ENCODE measurements around the gene THSD7B.

The THSD7B gene

DNA sequence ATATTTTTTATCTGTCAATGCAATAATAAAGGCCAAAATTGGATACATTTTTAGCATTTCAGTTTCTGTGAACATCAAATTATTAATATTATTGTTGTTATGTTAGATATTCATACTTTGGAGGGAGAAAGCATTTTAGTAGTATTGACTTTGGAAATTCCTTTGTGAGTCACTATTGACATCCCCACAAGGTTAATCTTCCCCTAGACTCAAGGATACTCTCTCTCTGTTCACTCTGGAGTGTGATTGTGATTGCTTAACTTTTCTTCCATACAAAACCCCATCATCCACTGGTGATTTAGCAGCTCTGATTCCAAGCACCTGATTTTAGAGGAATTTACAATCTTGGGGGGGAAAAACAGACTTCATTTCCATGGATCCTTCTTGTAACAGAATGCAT lies 352.0 kb downstream of the THSD7B start:
- no peak overlapping the region for H3K27ac Mint-ChIP-seq
- ATAC-seq (replicated peaks) (no peak), DNase-seq (no peak)
- H3K4me3 Mint-ChIP-seq, result no peak overlapping the region
- peaks cover 3 to 7% of the 10 kb centered on the region in 2 donors for H3K9me3 Mint-ChIP-seq
- no peaks in the 10 kb centered on the region for H3K36me3 Mint-ChIP-seq (ENCODE audit: insufficient read depth)
- no peaks in the 10 kb centered on the region for H3K27me3 Mint-ChIP-seq
- H3K4me1 Mint-ChIP-seq (ENCODE audit: low read depth in 2 of 2), result no peaks in the 10 kb centered on the region

DNA sequence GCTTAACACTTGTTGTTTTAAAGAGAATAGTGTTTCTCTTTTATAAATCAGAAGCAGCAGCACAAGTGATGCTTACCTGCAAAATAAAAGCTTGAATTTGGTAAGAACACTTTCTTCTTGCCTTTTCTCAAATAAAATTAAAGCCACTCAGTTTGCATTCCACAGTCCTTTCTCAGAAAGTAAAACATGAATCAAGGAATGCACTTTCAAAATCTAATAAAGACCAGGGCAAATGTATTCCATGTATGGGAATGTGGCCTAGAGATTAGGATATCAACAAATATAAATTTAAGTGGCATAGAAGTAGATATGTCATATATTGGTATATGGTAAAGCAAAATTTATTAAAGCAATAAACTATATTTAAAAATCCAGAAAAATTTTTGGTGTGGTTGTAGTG lies 352.8 kb downstream of the THSD7B start:
- no peak for DNase-seq
- Mint-ChIP-seq H3K27me3 (no peaks in the 10 kb centered on the region), H3K4me1 (ENCODE audit: low read depth in 2 of 2) (no peaks in the 10 kb centered on the region), H3K27ac (no peak overlapping the region), H3K9me3 (peaks cover 3 to 7% of the 10 kb centered on the region in 2 donors), H3K36me3 (ENCODE audit: insufficient read depth) (no peaks in the 10 kb centered on the region), H3K4me3 (no peak overlapping the region)
- no peak for ATAC-seq (replicated peaks)

DNA sequence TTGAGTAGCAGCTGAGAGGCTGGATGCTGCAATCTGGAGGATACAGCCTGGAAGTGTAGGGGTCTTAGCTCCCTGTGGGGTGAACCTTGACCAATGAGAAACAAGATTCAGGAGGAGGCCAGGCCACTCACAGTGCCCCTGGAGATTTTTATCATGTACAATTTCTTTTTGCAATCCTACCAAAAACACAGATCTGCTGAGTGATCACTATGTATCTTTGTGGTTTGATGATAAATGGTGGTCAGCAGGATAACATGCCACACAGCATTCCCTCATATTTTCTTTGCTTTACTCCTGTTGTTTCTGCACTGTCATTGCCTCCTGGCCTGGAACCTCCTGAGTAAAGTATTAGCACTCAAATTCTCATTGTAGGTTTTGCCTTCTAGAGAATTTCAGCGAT lies 357.9 kb downstream of the THSD7B start:
- DNase-seq, result no peak
- no peaks in the 10 kb centered on the region for H3K27me3 Mint-ChIP-seq
- no peaks in the 10 kb centered on the region for H3K4me1 Mint-ChIP-seq (ENCODE audit: low read depth in 2 of 2)
- no peak overlapping the region for H3K27ac Mint-ChIP-seq
- ATAC-seq (replicated peaks), result no peak
- H3K36me3 Mint-ChIP-seq (ENCODE audit: insufficient read depth), result no peaks in the 10 kb centered on the region
- H3K4me3 Mint-ChIP-seq, result no peak overlapping the region
- H3K9me3 Mint-ChIP-seq, result peaks cover 7 to 8% of the 10 kb centered on the region in 2 donors

DNA sequence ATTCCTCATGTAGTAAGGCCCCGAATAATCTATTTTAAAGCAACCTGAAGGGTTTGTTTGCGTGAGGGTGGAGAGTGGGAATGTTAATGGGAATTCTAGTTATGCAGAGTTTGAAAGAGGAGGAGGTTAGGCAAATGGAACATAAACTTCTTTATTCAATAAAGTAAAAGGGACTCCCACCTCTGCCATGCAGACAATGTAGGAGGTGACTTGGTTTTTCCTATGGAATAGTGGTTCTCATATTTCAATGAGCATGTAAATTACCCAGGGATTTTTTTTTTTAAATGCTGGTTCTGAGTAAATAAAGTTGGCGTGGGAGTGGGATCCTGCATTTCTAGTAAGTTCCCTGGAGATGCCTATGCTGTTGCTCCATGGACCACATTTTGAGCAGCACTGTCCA lies 367.9 kb downstream of the THSD7B start:
- Mint-ChIP-seq H3K36me3 (ENCODE audit: insufficient read depth) (no peaks in the 10 kb centered on the region), H3K27ac (no peak overlapping the region), H3K27me3 (no peaks in the 10 kb centered on the region), H3K9me3 (peaks cover 5 to 15% of the 10 kb centered on the region in 2 donors), H3K4me3 (no peak overlapping the region), H3K4me1 (ENCODE audit: low read depth in 2 of 2) (no peaks in the 10 kb centered on the region)
- no peak for ATAC-seq (replicated peaks)
- DNase-seq, result no peak

DNA sequence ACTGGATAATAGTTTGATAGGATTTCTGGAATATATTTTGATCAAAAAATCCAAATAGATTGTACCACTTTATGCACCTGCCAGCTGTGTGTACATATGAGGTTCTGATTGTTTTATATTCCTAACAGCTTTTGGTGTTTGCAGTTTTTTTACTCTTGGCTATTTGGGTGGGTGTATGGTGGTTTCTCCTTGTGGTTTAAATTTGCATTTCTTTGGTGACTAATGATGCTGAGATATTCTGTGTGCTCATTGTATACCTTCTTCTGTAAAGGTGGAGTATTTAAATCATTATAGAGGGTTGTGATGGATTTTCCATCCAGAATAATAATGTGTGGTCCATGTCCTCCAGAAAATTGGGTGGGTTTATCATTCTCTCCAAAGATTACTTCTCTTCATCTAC lies 372.9 kb downstream of the THSD7B start:
- no peak for DNase-seq
- H3K4me3 Mint-ChIP-seq, result no peak overlapping the region
- ATAC-seq (replicated peaks), result no peak
- peaks cover 6 to 22% of the 10 kb centered on the region in 2 donors for H3K9me3 Mint-ChIP-seq
- no peaks in the 10 kb centered on the region for H3K4me1 Mint-ChIP-seq (ENCODE audit: low read depth in 2 of 2)
- H3K27ac Mint-ChIP-seq, result no peak overlapping the region
- no peaks in the 10 kb centered on the region for H3K36me3 Mint-ChIP-seq (ENCODE audit: insufficient read depth)
- no peaks in the 10 kb centered on the region for H3K27me3 Mint-ChIP-seq

DNA sequence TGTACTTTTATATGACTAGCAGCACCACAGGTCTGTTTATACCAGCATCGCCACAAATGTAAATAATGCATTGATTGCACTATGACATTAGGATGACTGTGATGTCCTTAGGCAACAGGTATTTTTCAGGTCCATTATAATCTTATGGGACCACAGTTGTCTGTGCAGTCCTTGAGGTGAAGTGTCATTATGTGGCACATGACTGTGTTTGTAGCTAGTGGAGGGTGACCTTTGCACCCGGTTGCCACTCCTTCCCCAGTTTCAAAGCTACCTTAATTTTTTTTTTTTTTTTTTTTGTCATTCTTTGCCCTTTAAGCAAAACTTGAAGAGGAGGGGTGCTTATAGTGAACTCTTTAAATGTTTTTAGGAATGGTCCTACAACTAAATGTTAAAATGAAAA lies 386.4 kb downstream of the THSD7B start:
- ATAC-seq (replicated peaks), result no peak
- Mint-ChIP-seq H3K9me3 (peaks cover 0 to 2% of the 10 kb centered on the region in 2 donors), H3K27ac (no peak overlapping the region), H3K36me3 (ENCODE audit: insufficient read depth) (no peaks in the 10 kb centered on the region), H3K4me1 (ENCODE audit: low read depth in 2 of 2) (no peaks in the 10 kb centered on the region), H3K4me3 (no peak overlapping the region), H3K27me3 (no peaks in the 10 kb centered on the region)
- DNase-seq, result no peak

DNA sequence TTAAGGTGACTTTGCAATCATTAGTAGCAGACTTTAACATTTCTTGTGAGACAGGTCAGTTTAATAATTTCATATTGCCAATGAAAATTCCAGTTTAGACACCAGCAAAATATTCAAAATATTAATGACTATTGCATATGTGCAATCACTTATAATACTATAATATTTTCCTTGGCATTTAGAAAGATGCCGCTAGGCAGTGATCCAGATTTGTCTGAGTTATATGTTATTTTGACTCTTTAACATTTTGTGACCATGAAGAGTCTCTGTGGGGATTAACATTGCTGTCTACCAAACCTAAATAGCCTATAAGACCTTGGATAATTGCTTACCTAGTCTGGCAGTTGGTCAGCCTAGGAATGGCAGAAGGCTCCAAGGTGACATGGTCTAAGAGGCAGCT lies 389.6 kb downstream of the THSD7B start:
- H3K4me1 Mint-ChIP-seq (ENCODE audit: low read depth in 2 of 2), result no peaks in the 10 kb centered on the region
- no peak overlapping the region for H3K27ac Mint-ChIP-seq
- DNase-seq (no peak), ATAC-seq (replicated peaks) (no peak)
- no peaks in the 10 kb centered on the region for H3K36me3 Mint-ChIP-seq (ENCODE audit: insufficient read depth)
- no peak overlapping the region for H3K4me3 Mint-ChIP-seq
- H3K27me3 Mint-ChIP-seq, result no peaks in the 10 kb centered on the region
- peaks cover 0 to 3% of the 10 kb centered on the region in 2 donors for H3K9me3 Mint-ChIP-seq

DNA sequence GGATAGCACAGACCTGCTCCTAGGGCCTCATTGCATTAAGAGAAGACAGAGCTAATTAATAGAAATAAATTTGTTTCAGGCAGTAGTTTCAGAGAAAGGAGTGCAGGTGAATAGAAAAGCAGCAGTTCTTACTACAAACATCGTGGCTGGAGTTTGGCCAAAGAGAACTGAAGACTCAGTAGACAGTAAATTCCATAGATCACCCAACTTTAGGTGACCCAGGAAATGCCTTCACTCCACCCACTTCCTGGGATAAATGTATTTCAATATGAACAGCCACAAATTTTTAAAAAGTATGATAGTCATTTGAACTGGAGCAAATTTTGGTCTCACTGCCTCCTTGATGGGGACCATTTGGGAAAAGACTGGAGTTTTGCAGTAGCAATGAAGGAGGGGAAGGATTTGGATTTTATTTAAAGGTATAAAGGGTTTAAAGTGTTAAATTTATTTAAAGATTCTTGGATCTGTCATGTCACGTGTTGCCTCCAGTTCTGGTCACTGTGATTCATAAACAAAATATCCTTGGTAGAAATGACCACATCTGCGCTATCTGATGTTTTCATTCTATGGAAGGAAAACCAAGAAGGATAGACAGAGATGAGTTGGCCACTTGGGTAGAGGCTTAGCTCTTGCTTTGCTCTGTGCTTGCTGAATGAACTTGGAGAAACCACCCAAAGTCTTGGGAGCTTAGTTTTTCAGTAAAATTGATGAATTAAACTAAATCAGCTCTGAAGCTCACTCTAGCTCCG lies 390.2 kb downstream of the THSD7B start:
- peaks cover 0 to 3% of the 10 kb centered on the region in 2 donors for H3K9me3 Mint-ChIP-seq
- H3K27ac Mint-ChIP-seq, result no peak overlapping the region
- no peak for ATAC-seq (replicated peaks)
- H3K4me1 Mint-ChIP-seq (ENCODE audit: low read depth in 2 of 2), result no peaks in the 10 kb centered on the region
- no peaks in the 10 kb centered on the region for H3K27me3 Mint-ChIP-seq
- no peak overlapping the region for H3K4me3 Mint-ChIP-seq
- DNase-seq, result no peak
- no peaks in the 10 kb centered on the region for H3K36me3 Mint-ChIP-seq (ENCODE audit: insufficient read depth)

DNA sequence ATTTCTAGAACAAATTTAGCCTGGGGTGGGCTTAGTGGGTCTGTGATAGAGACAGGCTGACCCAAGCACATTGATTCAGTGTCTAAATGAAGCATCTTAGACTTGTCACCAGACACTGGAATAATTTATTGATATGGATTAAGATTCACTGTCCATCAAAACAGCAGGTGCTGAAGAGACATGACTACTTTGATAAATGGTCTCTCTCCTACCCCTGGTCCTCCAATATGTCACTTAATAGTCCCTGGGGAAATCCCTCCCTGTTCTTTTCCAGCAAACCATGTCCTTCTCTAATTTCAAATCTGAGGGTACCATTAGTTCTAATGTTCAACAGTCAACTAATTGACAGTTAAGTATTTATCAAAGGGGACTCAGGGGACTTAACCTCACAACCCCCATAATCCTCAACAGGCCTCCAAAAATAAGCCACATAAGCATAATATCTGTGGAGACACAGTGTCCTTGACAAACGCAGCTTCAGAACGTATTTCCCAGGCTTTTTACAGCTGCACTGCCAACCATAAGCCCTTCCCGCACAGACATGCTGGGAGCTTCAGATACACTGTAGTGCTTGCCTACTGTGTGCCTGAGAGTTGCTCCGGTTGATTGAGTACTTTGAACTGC lies 391.0 kb downstream of the THSD7B start:
- Mint-ChIP-seq H3K9me3 (peaks cover 0 to 3% of the 10 kb centered on the region in 2 donors), H3K36me3 (ENCODE audit: insufficient read depth) (no peaks in the 10 kb centered on the region), H3K4me1 (ENCODE audit: low read depth in 2 of 2) (no peaks in the 10 kb centered on the region), H3K4me3 (no peak overlapping the region), H3K27me3 (no peaks in the 10 kb centered on the region), H3K27ac (no peak overlapping the region)
- ATAC-seq (replicated peaks) (no peak), DNase-seq (no peak)

DNA sequence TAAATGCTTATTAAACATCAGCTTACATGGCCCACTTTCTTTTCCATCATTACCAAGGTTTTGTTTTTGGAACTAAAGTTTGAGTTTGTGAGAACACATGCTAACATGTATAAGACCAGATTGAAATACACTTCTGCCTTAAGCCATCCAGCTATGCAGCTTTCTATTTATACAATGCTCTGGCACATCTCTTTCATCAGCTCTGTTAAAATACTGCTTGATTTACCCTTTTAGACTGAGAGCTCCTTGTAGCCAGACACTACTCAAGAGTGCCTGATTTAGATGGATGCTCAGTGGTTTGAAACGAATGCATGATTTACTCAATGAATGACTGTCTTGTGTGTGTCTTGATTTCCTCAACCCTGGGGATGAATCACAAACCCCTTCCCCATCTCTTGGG lies 392.5 kb downstream of the THSD7B start:
- no peaks in the 10 kb centered on the region for H3K27me3 Mint-ChIP-seq
- H3K36me3 Mint-ChIP-seq (ENCODE audit: insufficient read depth), result no peaks in the 10 kb centered on the region
- no peak overlapping the region for H3K27ac Mint-ChIP-seq
- no peak overlapping the region for H3K4me3 Mint-ChIP-seq
- ATAC-seq (replicated peaks) (no peak), DNase-seq (no peak)
- peaks cover under 1 to 3% of the 10 kb centered on the region in 2 donors for H3K9me3 Mint-ChIP-seq
- no peaks in the 10 kb centered on the region for H3K4me1 Mint-ChIP-seq (ENCODE audit: low read depth in 2 of 2)

DNA sequence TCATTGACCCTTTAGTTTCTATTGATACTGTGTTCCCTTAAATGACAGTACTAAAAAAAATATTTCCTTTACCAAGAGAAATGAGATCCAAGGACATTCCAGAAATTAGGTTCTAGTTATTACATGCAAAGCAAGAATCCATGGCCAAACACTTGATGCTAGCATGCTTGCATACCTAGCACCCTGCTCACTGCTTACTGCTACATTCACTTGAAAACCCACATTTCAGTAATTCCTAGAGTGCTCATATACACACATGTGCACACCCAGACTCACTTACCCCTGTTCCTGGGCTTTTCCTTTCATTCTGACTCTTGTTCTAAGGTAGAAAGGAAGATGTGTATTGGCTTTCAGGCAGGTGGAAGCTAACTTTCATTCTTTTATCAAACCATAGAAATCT lies 395.9 kb downstream of the THSD7B start:
- Mint-ChIP-seq H3K36me3 (ENCODE audit: insufficient read depth) (no peaks in the 10 kb centered on the region), H3K27ac (no peak overlapping the region), H3K4me1 (ENCODE audit: low read depth in 2 of 2) (no peaks in the 10 kb centered on the region), H3K27me3 (no peaks in the 10 kb centered on the region), H3K9me3 (peaks cover 7% of the 10 kb centered on the region in 2 donors), H3K4me3 (no peak overlapping the region)
- DNase-seq (no peak), ATAC-seq (replicated peaks) (no peak)

DNA sequence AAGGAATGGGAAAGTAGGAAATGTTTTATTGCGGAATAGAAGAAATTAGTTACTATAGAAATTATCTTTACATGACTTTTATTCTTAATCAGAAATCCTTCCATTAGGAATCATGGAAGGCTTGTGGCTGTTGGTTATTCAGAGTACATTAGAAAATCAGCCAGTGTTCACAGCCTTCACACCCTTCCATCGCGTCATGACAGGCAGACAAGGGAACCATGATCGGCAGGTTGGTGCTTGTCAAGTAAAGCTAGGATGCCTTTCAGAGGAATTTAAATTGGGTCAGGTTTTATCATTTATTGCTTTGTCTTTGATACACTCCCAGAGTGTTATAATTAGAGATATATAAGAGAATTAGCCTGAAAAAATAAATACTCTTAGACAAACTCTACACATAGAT lies 400.6 kb downstream of the THSD7B start:
- Mint-ChIP-seq H3K9me3 (peaks cover 5 to 7% of the 10 kb centered on the region in 2 donors), H3K27me3 (no peaks in the 10 kb centered on the region), H3K4me1 (ENCODE audit: low read depth in 2 of 2) (no peaks in the 10 kb centered on the region), H3K36me3 (ENCODE audit: insufficient read depth) (no peaks in the 10 kb centered on the region), H3K27ac (no peak overlapping the region), H3K4me3 (no peak overlapping the region)
- ATAC-seq (replicated peaks) (no peak), DNase-seq (no peak)

DNA sequence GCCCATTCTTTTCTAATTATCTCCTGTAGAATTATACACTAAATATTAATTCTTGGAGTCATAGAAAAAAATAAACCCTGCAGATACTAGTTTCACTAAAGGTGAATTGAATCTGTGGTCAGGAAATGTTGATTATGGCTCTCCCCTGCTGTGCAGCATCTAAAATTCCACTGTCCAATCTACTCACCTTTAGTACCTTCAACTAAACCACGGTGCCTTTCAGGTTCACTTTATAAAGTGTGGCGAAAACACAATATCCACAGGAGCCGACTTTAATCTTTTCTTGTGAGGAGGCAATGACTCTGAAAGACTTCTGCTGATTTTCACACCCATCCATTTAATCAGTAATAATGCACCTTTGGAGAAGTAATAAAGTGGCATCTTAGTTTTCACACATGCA lies 402.3 kb downstream of the THSD7B start:
- ATAC-seq (replicated peaks) (no peak), DNase-seq (no peak)
- Mint-ChIP-seq H3K27me3 (no peaks in the 10 kb centered on the region), H3K4me3 (no peak overlapping the region), H3K9me3 (peaks cover 5 to 7% of the 10 kb centered on the region in 2 donors), H3K36me3 (ENCODE audit: insufficient read depth) (no peaks in the 10 kb centered on the region), H3K27ac (no peak overlapping the region), H3K4me1 (ENCODE audit: low read depth in 2 of 2) (no peaks in the 10 kb centered on the region)

DNA sequence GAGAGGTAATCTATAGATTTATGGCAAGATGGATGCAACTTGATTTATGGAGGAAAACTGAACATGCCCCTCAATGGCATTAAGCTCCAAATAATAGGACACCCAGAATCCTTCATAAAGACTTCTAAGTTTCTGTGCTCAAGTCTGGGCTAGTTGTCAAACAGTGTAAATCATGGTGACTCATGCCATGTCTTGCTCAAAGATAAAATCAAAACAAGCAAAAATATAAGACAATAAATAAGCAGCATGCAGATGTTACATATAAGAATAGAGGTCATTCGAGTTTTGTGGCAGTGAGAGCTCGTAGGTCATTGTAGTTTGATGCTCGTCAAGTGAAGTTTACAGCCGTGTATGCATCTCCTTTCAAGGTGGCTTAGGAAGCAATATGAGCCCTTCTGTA lies 403.2 kb downstream of the THSD7B start:
- no peaks in the 10 kb centered on the region for H3K36me3 Mint-ChIP-seq (ENCODE audit: insufficient read depth)
- no peaks in the 10 kb centered on the region for H3K27me3 Mint-ChIP-seq
- ATAC-seq (replicated peaks), result no peak
- H3K27ac Mint-ChIP-seq, result no peak overlapping the region
- H3K9me3 Mint-ChIP-seq, result peaks cover under 1 to 3% of the 10 kb centered on the region in 2 donors
- H3K4me3 Mint-ChIP-seq, result no peak overlapping the region
- H3K4me1 Mint-ChIP-seq (ENCODE audit: low read depth in 2 of 2), result no peaks in the 10 kb centered on the region
- no peak for DNase-seq
